H1 (cell line): ENCODE data around the gene STRN. TPM values are rescaled to one million over a fixed set of nuclear protein-coding genes. Genes with fewer than 3 reads are reported as not detected.

ENCODE experiments used
- CTCF ChIP-seq, 3 experiments: IDR thresholded peaks; 1 replicate in 2 of 3; 2 replicates in 1 of 3; pipeline versions ENCODE4 v1.5.1 to v1.6.1; 2011; ENCODE audit warnings: low read length in 3 of 3, mild to moderate bottlenecking in 3 of 3, inconsistent platforms in 2 of 3, low read depth in 1 of 3, moderate library complexity in 1 of 3; ENCODE audit not compliant: insufficient read depth in 1 of 3; ENCODE audit errors: control extremely low read depth in 1 of 3
- HDAC2 ChIP-seq, 2 experiments: fragments of 300-600 bp in 1 of 2; sonication (generic) in 1 of 2; IDR thresholded peaks; 2 replicates each; pipeline ENCODE4 v1.6.1; 2011 to 2012; ENCODE audit warnings: low read depth in 2 of 2, low read length in 2 of 2, mild to moderate bottlenecking in 2 of 2, moderate library complexity in 2 of 2, borderline replicate concordance in 1 of 2, inconsistent platforms in 1 of 2
- RAD21 ChIP-seq, 2 experiments: IDR thresholded peaks in 1 of 2; conservative IDR thresholded peaks in 1 of 2; 2 replicates each; pipeline ENCODE4 v1.6.1; 2011; ENCODE audit warnings: low read depth in 2 of 2, low read length in 2 of 2, improper control_type of control experiment in 1 of 2, inconsistent platforms in 1 of 2, mild to moderate bottlenecking in 1 of 2, moderate library complexity in 1 of 2
- polyA plus RNA-seq, 7 experiments: library from polyadenylated mRNA; depleted of rRNA in 3 of 7; stranded (reverse) in 5 of 7; unstranded in 2 of 7; fragments of >200 nt in 5 of 7; fragments of 200-250 nt in 2 of 7; gene quantifications; 1 replicate in 5 of 7; 2 replicates in 1 of 7; 4 replicates in 1 of 7; pipeline versions ENCODE4 v1.2.1 to v1.2.3, GENCODE V29; 2011 to 2013; ENCODE audit warnings: missing spikeins in 2 of 7, mixed read lengths in 2 of 7
- total RNA-seq: library from RNA; stranded (reverse); fragmentation: NEBNext Ultra II Directional; extraction: Animal tissue kit (Norgen Biotek cat#: 25700); gene quantifications from 2 replicates; pipeline ENCODE4 v1.2.1, GENCODE V29; 2021

The STRN gene
- total and polyA plus RNA-seq, 2 of the 8 experiments (the other 6 are each of a cell fraction or from before 2014, with no cell fraction given), result 8.3 to 47.0 TPM

- peak; percentile 69 to 83 (median 71) for TF ChIP-seq CTCF (IDR thresholded peaks at IDR 0.05; ENCODE audit: control extremely low read depth in 1 of 3, insufficient read depth in 1 of 3, low read depth in 1 of 3, low read length in 3 of 3)
- TF ChIP-seq RAD21 (IDR thresholded peaks at IDR 0.05 in 1 of 2, conservative IDR thresholded peaks at IDR 0.05 in 1 of 2; ENCODE audit: low read depth in 2 of 2, low read length in 2 of 2), result peak; percentile 54 to 72
- TF ChIP-seq HDAC2 (IDR thresholded peaks at IDR 0.05; ENCODE audit: borderline replicate concordance in 1 of 2, low read depth in 2 of 2, low read length in 2 of 2), result no peak
Observed at GRCh38 chr2:36812196-36812595, 154.1 kb downstream of the STRN start (continued).
